ENCODE data around the gene SEC14L3.

DNA sequence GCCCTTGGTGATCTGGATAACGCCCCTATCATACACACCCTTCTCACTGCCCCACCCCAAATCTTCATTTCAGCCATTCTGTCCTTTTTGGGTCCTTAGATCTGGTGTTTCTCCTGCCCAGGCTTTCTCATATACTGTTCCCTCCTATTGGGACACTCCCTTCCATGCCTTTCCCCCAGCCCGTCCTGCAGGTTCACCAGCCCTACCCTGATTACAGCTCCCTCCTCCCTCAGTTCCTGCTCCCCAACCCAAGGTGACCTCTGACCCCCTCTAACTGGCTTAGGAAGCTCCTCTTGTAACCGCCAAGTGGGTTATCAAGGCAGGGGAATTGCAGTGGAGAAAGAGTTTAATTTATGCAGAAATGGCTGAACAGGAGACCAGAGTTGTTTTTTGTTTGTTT lies 33.3 kb downstream of the SEC14L3 start:
- TF ChIP-seq, protein P1, sequence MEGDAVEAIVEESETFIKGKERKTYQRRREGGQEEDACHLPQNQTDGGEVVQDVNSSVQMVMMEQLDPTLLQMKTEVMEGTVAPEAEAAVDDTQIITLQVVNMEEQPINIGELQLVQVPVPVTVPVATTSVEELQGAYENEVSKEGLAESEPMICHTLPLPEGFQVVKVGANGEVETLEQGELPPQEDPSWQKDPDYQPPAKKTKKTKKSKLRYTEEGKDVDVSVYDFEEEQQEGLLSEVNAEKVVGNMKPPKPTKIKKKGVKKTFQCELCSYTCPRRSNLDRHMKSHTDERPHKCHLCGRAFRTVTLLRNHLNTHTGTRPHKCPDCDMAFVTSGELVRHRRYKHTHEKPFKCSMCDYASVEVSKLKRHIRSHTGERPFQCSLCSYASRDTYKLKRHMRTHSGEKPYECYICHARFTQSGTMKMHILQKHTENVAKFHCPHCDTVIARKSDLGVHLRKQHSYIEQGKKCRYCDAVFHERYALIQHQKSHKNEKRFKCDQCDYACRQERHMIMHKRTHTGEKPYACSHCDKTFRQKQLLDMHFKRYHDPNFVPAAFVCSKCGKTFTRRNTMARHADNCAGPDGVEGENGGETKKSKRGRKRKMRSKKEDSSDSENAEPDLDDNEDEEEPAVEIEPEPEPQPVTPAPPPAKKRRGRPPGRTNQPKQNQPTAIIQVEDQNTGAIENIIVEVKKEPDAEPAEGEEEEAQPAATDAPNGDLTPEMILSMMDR (conservative IDR thresholded peaks at IDR 0.05; ENCODE audit: low read depth, low read length) = no peak
- TF ChIP-seq POLR2A (IDR thresholded peaks at IDR 0.05; ENCODE audit: low read depth, low read length) (no peak), RAD21 (IDR thresholded peaks at IDR 0.05; ENCODE audit: low read length) (no peak), CEBPB (IDR thresholded peaks at IDR 0.05; ENCODE audit: low read depth, low read length) (no peak), RCOR1 (IDR thresholded peaks at IDR 0.05; ENCODE audit: insufficient replicate concordance, low read length) (no peak), FOS (IDR thresholded peaks at IDR 0.05; ENCODE audit: low read depth, low read length) (no peak), SMC3 (IDR thresholded peaks at IDR 0.05; ENCODE audit: low read depth, low read length) (no peak), RFX5 (IDR thresholded peaks at IDR 0.05; ENCODE audit: low read depth, low read length) (no peak)
- TF ChIP-seq, protein P2, sequence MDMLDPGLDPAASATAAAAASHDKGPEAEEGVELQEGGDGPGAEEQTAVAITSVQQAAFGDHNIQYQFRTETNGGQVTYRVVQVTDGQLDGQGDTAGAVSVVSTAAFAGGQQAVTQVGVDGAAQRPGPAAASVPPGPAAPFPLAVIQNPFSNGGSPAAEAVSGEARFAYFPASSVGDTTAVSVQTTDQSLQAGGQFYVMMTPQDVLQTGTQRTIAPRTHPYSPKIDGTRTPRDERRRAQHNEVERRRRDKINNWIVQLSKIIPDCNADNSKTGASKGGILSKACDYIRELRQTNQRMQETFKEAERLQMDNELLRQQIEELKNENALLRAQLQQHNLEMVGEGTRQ (IDR thresholded peaks at IDR 0.05; ENCODE audit: low read depth, low read length) = no peak
